PC-9 (cell line): ENCODE measurements around the gene ZNF599.

Experiments
- CTCF ChIP-seq: fragments of 200-600 bp; sonication (generic); conservative IDR thresholded peaks from 2 replicates; pipeline ENCODE4 v1.6.1; 2017; ENCODE audit warnings: mixed run types, antibody characterized with exemption, mild to moderate bottlenecking, moderate library complexity
- EZH2 ChIP-seq: fragments of 200-600 bp; sonication (generic); IDR thresholded peaks from 2 replicates; pipeline ENCODE4 v1.8.0; 2017; ENCODE audit warnings: antibody characterized with exemption, low read depth

GRCh38 chr19:34766386-34766785, 6.6 kb downstream of the ZNF599 start:
- TF ChIP-seq CTCF: no peak
- no peak for TF ChIP-seq EZH2
